Glutamatergic neuron (in vitro differentiated cells): ENCODE measurements around the gene QDPR. TPM values are rescaled to one million over a fixed set of nuclear protein-coding genes. Genes with fewer than 3 reads are reported as not detected.
"Not testable (repeated sequence)": the region's sequence is repeated elsewhere in the genome, so short reads cannot be mapped to it uniquely, and the experiment has no call there.

ENCODE experiments used
- DNase-seq: peaks from one replicate; pipeline ENCODE4 v3.0.0; 2022
- H3K27ac Mint-ChIP-seq: one replicate; pipeline ENCODE4 v1.8.0; 2020; ENCODE audit warnings: mild to moderate bottlenecking, mixed read lengths, inconsistent platforms; ENCODE audit not compliant: unreplicated experiment
- H3K27me3 Mint-ChIP-seq: one replicate; pipeline ENCODE4 v1.8.0; 2020; ENCODE audit warnings: mild to moderate bottlenecking, moderate library complexity, mixed read lengths, inconsistent platforms; ENCODE audit not compliant: unreplicated experiment
- H3K36me3 Mint-ChIP-seq: one replicate; pipeline ENCODE4 v1.8.0; 2020; ENCODE audit warnings: mild to moderate bottlenecking, mixed read lengths, inconsistent platforms; ENCODE audit not compliant: unreplicated experiment
- H3K4me1 Mint-ChIP-seq: one replicate; pipeline ENCODE4 v1.8.0; 2020; ENCODE audit warnings: mild to moderate bottlenecking, low read depth, mixed read lengths, inconsistent platforms; ENCODE audit not compliant: unreplicated experiment
- H3K4me3 Mint-ChIP-seq: one replicate; pipeline ENCODE4 v1.8.0; 2020; ENCODE audit warnings: mild to moderate bottlenecking, mixed read lengths, inconsistent platforms; ENCODE audit not compliant: unreplicated experiment
- H3K9me3 Mint-ChIP-seq: one replicate; pipeline ENCODE4 v1.8.0; 2020; ENCODE audit warnings: mild to moderate bottlenecking, moderate library complexity, mixed read lengths, inconsistent platforms; ENCODE audit not compliant: unreplicated experiment
- CTCF ChIP-seq: fragments of 200-600 bp; sonication (generic); IDR thresholded peaks from one replicate; pipeline ENCODE4 v1.5.0; 2021; ENCODE audit not compliant: partially characterized antibody, unreplicated experiment
- total RNA-seq: library from RNA; stranded (reverse); fragmentation: NEBNext Ultra II Directional; extraction: Animal tissue kit (Norgen Biotek cat#: 25700); gene quantifications from one replicate; pipeline ENCODE4 v1.2.1, GENCODE V29; 2021; ENCODE audit not compliant: unreplicated experiment

The QDPR gene
- total RNA-seq, 1 donor from 2014 or later = 31.6 TPM

- no peaks in the 10 kb centered on the region for H3K36me3 Mint-ChIP-seq
- peaks cover 1% of the 10 kb centered on the region for H3K27me3 Mint-ChIP-seq
- peaks cover 3% of the 10 kb centered on the region for H3K9me3 Mint-ChIP-seq
- H3K27ac Mint-ChIP-seq = peak overlapping the region; percentile 41
- TF ChIP-seq CTCF = no peak
- peaks cover 12% of the 10 kb centered on the region for H3K4me1 Mint-ChIP-seq
- H3K4me3 Mint-ChIP-seq = no peak overlapping the region
- peak; percentile 30 for DNase-seq
Observed at GRCh38 chr4:17544205-17544604, 32.3 kb upstream of the QDPR start.

- H3K4me3 Mint-ChIP-seq, H3K36me3 Mint-ChIP-seq, H3K27ac Mint-ChIP-seq, H3K27me3 Mint-ChIP-seq, DNase-seq, H3K4me1 Mint-ChIP-seq, H3K9me3 Mint-ChIP-seq: not testable (repeated sequence)
Observed at GRCh38 chr4:17537060-17537459, 25.2 kb upstream of the QDPR start.

GRCh38 chr4:17535906-17536305 lies 24.0 kb upstream of the QDPR start:
- peaks cover 4% of the 10 kb centered on the region for H3K4me1 Mint-ChIP-seq
- H3K36me3 Mint-ChIP-seq = no peaks in the 10 kb centered on the region
- peaks cover 2% of the 10 kb centered on the region for H3K9me3 Mint-ChIP-seq

GRCh38 chr4:17535242-17535641 lies 23.4 kb upstream of the QDPR start:
- Mint-ChIP-seq H3K27ac (peak overlapping the region; percentile 91), H3K4me3 (peak overlapping the region; percentile 54), H3K36me3 (no peaks in the 10 kb centered on the region), H3K9me3 (peaks cover 2% of the 10 kb centered on the region), H3K4me1 (peaks cover 4% of the 10 kb centered on the region), H3K27me3 (no peaks in the 10 kb centered on the region)
- DNase-seq = no peak
- no peak for TF ChIP-seq CTCF

More at GRCh38 chr4:17535906-17536305, 24.0 kb upstream of the QDPR start:
- H3K27ac Mint-ChIP-seq = no peak overlapping the region
- H3K4me3 Mint-ChIP-seq = no peak overlapping the region
- no peak for DNase-seq
- H3K27me3 Mint-ChIP-seq = no peaks in the 10 kb centered on the region
- no peak for TF ChIP-seq CTCF

- DNase-seq = no peak
- no peak overlapping the region for H3K4me3 Mint-ChIP-seq
- no peaks in the 10 kb centered on the region for H3K27me3 Mint-ChIP-seq
- peak overlapping the region; percentile 91 for H3K27ac Mint-ChIP-seq
- TF ChIP-seq CTCF = no peak
- H3K9me3 Mint-ChIP-seq = peaks cover 2% of the 10 kb centered on the region
- no peaks in the 10 kb centered on the region for H3K36me3 Mint-ChIP-seq
- peaks cover 4% of the 10 kb centered on the region for H3K4me1 Mint-ChIP-seq
Observed at GRCh38 chr4:17534705-17535104, 22.8 kb upstream of the QDPR start.
